GM18498 (cell line): Measurements from ENCODE around the gene LONP2.
"Not testable (repeated sequence)": the region's sequence is repeated elsewhere in the genome, so short reads cannot be mapped to it uniquely, and the experiment has no call there.

ENCODE experiments used
- ATAC-seq: cut with Tn5 transposase; IDR thresholded peaks from one replicate; pipeline ENCODE4 v1.9.1; 2021; ENCODE audit warnings: mild to moderate bottlenecking, moderate library complexity; ENCODE audit not compliant: unreplicated experiment

The LONP2 gene

DNA sequence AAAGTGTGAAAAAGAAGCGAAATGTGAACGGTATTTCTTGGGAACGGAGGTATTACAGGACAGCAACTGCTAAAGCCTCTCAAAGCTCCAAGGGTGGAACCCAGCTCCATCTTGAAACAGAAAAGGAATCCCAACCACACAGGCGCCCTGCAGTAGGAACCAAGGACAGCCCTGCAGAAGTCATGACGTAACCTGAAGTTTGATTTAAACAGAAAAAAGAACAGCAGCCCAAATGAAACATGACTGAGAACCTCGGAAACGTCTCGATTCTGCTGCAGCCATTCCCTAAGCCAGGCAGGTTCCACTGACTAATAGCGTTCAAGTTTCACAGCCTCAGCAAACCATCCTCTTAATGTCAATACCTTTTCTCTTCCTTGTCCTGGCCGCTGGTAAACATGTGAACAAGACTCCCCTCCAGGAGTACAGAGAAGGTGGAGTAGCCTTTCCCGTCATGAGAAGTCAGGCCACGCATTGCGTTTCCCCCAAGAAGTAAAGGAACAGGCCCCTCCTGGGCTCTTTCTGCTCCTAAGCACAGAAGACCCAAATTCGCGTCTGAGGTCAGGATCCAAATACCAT lies 121.0 kb downstream of the LONP2 start:
- ATAC-seq: no peak

DNA sequence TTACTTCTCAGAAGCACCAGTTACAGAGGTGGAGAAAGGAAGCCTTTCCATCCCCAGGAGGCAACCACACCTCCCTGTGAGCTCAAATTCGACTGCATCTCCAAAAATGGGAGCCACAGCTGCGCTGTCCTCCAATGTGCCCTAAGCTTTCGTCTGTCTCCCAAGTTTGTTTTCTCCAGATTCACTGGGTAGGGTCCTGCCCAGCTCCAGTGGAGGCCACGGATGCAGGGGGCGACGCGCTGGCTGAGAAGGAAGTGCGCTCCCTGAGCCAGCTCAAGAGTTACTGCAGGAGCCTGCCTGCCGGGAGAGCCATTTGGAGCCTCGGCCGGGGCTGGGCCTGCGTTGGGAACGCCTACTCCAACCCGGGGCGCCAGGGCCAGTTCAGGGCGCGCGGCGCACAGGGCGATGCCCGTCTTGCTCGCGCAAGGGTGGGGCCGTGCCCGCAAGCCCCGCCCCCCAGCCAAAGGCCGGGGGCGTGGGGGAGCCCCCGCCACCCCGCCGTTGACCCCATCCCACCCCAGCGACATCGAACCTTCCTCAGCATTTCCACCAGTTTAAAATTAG lies 121.6 kb downstream of the LONP2 start:
- peak; percentile 94 for ATAC-seq

DNA sequence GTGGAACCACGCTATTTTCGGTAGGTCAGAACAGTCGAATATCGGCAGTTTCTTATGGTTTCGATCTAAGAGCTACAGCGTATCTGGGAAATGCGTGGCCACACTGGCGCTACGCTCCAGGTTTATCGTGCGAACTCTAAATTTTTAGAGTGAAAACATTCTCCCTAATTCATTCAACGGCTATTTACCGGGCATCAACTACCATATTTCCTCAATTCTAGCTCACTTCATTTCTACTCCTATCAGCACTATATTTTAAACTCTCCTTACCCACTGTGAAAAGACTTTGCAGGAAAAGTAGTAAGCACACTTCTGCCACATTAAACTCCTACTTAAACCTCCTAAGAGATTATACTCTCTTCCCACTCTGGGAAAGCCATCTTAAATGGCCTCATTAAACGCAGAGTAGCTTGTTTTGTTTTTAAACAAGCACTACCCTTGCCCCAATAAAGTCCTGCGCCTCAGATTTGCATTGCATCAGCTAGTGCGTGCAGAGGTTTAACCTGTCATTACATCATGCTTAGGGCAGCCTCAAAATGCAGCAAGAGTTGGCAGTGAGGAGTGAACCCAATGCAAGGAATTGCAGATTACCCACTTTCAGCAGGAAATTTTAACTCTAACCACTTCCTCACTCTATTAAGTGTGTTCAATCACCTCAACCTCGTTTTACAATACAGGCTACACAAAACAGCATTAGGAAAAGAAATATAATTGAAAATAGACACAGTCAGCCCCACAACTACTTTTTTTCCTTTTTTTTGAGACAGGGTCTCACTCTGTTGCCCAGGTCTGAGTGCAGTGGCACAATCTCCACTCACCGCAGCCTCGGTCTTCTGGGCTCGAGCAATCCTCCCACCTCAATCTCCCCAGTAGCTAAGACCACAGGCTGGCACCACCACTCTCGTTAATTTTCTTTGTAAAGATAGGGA lies 122.3 kb downstream of the LONP2 start:
- peak; percentile 68 for ATAC-seq

DNA sequence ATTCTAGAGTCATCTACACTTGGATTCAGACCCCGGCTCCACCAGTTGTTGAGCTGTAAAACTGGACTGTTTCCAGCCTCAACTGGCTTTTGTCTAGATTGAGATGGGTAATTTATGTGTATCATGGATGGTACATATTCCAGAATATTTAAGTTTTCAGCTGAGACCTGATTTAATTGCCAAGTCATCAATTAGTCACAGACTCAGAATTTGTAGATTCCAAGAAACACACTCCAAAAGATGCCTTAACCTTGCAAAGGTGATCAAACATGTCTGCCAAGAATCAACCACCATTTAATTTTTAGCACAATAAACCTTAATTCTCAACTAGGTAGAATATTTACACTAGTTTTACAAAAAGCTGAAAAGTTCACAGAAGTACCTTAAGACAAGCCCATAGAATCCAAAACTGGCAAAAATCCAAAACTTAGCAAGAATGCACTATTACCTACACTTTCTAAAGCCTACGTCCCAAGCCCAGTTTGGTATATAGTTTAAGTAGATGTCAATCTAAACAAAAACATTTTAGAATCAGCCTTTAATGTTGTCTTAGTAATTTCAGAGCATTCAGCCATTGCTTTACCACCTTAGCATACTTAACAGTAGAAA lies 123.4 kb downstream of the LONP2 start:
- no peak for ATAC-seq

DNA sequence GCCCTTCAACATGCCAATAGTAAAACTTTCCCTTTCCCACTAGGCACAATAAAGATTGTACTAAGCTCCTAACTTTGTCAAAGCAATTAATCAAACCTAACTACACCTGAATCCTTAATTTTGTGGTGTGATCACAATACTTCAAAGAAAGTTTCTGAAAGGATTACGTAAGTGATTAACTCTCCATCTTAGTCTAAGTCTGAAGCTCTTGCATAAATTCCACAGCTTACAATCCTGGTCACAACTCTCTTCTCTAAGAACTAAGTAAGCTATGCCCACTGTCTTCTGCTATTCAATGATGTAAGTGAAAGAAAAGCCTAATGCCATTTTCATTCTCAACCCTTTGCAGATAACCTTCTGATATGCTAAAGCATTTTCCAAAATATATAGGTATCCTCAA lies 125.7 kb downstream of the LONP2 start:
- no peak for ATAC-seq

DNA sequence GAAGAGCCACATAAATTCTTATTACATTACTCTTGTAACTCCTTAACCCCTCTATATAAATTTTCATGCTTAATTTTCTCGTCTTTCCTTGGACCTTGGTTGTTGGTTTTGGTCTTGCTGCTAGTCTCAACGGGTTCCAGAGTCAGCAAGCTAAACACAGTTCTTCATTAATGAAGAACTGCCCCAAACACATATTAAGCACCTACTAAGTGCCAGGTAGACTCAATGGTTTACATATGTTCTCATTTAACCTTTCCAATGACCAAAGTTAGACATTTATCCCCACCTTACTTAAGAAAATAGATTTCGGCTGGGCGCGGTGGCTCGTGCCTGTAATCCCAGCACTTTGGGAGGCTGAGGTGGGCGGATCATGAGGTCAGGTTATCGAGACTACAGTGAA lies 126.1 kb downstream of the LONP2 start:
- ATAC-seq: no peak

DNA sequence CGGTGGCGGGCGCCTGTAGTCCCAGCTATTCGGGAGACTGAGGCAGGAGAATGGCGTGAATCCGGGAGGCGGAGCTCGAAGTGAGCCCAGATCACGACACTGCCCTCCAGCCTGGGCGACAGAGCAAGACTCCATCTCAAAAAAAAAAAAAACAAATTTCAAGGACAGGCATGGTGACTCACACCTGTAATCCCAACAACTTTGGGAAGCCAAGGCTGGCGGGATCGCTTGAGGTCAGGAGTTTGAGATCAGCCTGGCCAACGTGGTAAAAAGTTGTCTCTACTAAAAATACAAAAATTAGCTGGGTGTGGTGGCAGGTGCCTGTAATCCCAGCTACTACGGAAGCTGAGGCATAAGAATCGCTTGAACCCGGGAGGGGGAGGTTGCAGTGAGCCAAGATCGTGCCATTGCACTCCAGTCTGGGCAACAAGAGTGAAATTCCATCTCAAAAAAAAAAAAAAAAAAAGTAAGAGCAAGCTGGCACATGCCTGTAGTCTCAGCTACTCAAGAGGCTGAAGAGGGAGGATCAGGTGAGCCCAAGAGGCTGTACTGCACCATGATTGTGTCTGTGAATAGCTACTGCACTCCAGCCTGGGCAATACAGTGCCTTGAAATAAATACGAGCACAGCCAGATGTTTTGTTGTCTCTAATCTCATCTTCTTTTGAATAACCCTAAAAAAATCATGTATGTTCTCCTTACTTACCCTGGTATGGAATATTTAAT lies 126.7 kb downstream of the LONP2 start:
- ATAC-seq: not testable (repeated sequence)

DNA sequence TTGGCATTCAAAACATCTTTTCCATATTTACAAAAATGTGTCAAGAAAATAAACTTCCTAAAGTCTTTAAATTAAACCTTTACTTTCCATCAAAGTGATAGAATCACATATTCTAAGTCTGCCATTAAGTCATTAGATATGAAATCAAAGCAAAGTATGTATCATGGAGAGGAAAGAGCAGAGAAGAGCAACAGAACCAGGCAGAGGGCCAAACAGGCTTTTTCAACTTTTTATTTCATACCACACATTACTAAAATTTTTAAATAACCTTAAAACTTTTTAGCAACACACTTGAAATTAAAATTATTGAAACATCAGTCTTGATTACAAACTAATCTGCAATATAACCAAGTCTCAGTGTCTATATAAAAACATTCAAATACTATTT lies 127.3 kb downstream of the LONP2 start:
- no peak for ATAC-seq

DNA sequence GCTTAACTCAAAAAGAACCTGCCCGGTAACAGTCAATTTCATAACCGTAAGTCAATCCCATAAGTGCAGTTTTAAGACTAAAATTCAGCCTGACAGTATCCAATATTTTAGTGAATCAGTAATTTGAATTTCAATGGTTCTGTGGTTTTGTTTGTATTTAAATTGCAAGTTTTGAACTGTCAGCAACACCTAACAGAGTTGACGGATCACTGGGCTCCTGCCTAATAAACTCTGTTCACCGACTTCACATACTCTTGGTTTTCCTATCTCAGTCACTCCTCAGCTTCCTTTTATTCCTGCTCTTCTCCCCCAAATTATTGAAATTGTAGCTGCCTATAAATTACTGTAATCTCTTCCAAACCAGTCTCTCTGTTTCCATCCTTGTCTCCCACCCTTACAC lies 128.6 kb downstream of the LONP2 start:
- no peak for ATAC-seq

DNA sequence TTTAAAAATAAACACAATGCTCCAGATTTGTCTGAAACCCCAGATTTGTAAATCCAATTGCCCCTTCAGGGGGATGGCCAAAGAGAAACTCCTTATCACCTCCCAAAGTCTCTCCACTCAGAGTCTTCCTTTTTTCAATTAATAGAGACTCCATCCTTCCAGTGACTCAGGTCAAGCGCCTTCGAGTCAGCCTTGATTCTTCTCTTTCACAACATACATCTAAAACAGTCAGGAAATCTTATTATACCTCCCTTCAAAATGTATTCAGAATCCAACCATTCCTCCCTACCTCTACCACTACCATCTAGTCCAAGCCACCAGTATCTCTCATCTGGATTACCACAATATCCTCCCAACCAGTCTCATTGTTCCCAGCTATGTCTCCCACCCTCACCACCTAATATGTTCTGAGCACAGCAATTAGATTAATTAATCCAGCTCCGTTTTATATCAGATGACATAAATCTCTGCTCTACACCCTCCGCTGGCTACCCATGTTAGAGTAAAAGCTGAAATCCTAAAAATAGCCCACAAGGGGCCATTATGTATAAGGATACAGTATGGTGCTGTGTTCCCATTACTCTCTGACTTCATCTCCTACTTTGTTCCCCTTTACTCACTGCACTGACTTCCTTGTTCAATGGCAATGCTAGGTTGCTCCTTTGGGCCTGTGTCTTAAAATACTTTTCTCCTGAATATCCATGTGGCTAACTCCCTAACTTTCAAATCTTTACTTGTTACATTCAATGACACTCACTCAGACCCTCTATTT lies 129.3 kb downstream of the LONP2 start:
- ATAC-seq: no peak

DNA sequence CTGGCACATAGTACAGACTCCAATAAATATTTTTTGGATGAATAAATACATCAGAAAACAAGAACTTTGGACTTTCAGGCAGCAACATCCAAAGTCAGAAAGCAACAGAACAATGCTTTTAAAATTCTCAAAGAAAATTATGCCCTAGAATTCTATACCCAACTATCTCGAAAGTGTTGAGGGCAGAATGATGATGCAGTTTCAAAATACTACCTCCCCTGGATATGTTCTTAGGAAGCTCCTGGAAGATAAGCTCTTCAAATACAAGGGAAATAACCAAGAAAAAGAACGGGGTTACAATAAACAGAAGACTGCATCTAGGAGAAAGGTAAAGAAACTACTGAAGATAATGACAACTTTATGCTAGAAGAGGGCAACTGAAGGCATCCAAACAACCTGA lies 130.2 kb downstream of the LONP2 start:
- ATAC-seq: no peak

DNA sequence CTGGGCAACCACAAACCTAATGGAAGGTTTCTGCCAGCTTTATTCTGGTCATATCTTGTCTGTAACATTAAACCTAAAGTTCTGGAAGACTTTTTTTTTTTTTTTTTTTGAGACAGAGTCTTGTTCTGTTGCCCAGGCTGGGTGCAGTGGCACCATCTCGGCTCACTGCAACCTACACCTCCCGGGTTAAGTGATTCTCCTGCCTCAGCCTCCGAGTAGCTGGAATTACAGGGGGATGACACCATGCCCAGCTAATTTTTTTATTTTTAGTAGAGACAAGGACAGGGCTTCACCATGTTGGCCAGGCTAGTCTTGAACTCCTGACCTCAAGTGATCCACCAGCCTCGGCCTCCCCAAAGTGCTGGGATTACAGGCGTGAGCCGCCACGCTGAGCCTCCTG lies 133.2 kb downstream of the LONP2 start:
- ATAC-seq: not testable (repeated sequence)

DNA sequence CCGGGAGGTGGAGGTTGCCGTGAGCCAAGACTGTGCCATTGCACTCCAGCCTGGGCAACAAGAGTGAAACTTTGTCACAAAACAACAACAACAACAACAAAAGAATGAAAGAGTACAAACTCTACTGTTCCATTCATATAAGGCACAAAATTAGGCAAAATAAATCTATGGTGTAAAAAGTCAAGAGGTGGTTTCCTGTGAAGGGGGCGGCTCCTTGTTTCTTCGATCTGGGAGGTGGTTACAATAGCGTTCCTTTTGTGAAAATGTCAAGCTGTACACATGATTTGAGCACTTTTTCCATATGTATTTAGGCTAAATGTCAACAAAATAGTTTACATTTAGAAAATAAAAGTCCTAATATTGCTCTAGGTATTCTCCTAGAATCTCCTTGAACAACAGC lies 134.2 kb downstream of the LONP2 start:
- no peak for ATAC-seq

DNA sequence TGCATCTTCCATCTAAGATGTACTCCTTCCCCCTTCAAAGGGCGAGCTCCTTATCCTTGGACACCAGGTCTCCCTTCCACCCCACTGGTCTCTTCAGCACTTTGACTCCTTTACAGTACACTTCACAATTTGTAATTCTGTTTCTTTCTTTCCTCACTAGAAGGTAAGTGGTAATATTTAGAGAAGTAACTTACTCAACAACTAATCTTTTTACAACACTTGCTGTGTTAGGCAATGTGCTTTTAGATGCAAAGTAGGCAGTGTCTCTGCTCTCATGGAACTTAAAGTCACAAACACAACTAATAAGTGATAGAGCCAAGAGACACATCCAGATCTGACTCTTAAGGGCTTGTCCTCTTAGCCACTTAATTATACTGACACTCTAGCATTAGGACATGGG lies 134.7 kb downstream of the LONP2 start:
- no peak for ATAC-seq

DNA sequence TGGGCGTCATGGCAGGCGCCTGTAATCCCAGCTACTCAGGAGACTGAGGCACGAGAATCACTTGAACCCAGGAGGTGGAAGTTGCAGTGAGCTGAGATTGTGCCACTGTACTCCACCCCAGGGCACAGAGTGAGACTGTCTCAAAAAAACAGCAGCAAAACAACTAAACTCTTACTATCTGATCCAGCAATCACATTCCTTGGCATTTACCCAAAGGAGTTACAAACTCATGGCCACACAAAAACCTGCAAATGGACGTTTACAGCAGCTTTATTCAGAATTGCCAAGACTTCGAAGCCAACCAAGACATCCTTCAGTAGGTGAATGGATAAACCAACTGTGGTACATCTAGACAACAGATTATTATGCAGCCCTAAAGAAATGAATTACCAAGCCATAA lies 137.1 kb downstream of the LONP2 start:
- no peak for ATAC-seq

DNA sequence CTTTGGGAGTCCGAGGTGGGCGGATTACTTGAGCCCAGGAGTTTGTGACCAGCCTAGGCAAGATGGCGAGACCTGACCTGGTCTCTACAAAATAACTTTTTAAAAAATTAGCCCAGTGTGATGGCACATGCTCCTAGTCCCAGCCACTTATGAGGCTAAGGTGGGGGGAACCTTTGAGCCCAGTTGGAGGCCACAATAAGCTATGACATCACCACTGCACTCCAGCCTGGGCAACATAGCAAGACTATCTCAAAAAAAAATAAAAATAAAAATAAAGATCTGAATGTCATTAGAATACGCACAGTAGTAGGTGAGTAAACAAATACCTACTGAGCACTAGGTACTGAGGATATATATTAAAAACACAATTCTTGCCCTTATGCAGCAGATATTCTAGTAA lies 138.0 kb downstream of the LONP2 start:
- no peak for ATAC-seq

DNA sequence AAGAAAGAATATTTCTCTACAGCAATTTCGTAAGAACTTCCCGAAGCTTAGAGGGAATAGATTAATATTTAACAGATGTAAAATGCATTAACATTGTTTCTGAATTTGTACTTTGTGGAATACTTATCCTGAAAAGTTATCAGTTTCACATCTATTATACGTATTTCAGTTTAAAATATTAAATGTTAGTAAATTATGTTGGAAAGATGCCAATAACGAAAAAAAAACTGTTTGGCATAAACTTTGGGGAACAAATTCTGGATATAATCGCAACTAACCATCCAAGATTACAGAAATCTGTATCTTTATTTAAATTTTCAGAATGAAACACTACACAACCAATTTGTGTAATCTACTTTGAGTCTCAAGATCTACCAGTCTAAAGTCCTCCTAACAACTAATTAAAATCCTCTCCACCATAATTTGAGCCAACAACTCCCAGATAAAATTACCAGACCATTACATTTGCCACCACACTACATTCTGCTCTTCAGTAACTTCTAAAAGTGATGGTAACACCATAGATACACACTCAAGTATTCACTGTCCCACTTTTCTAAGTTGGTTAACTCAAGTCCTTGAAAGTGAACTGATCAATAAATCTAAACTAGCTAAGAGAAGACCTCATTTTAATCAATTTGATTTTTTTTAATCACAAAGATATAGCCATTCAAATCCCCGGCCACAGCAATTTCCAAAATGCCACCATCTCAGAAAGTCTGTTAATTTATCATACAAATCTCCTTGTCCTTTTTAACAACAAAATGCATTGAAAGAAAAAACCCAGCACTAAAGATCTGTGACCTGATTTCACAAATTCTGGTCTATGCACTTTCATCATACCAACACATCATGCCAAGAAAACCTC lies 139.1 kb downstream of the LONP2 start:
- no peak for ATAC-seq

DNA sequence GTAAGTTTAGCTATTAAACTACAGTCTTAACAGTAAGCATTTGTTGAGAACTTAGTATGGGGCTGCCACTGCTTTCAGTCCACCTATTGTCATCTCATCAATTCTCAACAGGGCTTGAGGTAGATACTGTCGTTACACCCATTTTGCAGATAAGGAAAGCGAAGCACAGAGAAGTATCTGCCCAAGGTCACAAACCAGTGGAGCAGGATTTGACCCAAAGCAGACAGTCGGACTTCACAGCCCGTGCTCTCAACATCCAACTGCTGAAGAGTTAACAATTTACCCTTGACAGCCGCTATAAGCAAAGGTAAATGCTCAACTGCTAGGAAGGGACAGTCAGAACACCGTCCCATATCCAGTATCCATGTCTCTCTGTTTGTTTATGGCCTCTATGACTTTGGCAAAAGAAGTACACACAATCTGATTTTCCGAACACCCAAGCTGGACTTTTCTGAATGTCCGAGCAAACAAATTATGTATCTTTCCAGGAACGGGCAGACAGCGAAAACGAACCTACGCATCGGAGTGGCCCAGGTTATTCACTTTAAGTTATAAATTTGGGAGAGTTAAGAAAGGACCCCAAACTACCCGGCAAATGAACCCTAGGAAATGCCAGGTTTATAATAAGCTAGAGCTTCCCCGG lies 139.9 kb downstream of the LONP2 start:
- no peak for ATAC-seq
